Neural progenitor cell (in vitro differentiated cells): Measurements from ENCODE around the gene LYZL2.

ENCODE experiments used
- CTCF ChIP-seq: fragments of 200-600 bp; sonication (generic); IDR thresholded peaks from 2 replicates; pipeline ENCODE4 v1.5.1; 2017; ENCODE audit warnings: antibody characterized with exemption, mild to moderate bottlenecking
- EZH2 ChIP-seq: fragments of 200-600 bp; sonication (generic); IDR thresholded peaks from 2 replicates; pipeline ENCODE4 v1.6.1; 2017; ENCODE audit warnings: antibody characterized with exemption, mild to moderate bottlenecking, moderate library complexity
- EZH2phosphoT487 ChIP-seq: fragments of 200-600 bp; sonication (generic); IDR thresholded peaks from 2 replicates; pipeline ENCODE4 v1.6.1; 2017; ENCODE audit warnings: antibody characterized with exemption

GRCh38 chr10:30645340-30645827 is 15.8 kb upstream of the LYZL2 start:
- no peak for TF ChIP-seq CTCF
- TF ChIP-seq EZH2 = no peak
- no peak for TF ChIP-seq EZH2phosphoT487
